Bronchial epithelial cell (primary cell): ENCODE data around the gene NPM1. TPM values are rescaled to one million over a fixed set of nuclear protein-coding genes. Genes with fewer than 3 reads are reported as not detected.
"Not testable (repeated sequence)": the region's sequence is repeated elsewhere in the genome, so short reads cannot be mapped to it uniquely, and the experiment has no call there.

Experiments used
- DNase-seq: peaks from one replicate; pipeline ENCODE4 v3.0.0-alpha.2; 2010; ENCODE audit warnings: low read depth
- FAIRE-seq: peaks from 2 replicates; lab custom pipeline; 2011; peaks lifted over from hg19 to GRCh38; lab: Jason Lieb, UNC
- H3K27me3 ChIP-seq: 2 replicates; pipeline ENCODE4 v1.5.1; 2011; ENCODE audit warnings: low read length; ENCODE audit not compliant: control insufficient read depth, insufficient read depth
- H3K36me3 ChIP-seq: 2 replicates; pipeline ENCODE4 v1.5.1; 2011; ENCODE audit warnings: low read length; ENCODE audit not compliant: control insufficient read depth, insufficient read depth
- H3K4me3 ChIP-seq: 2 replicates; pipeline ENCODE4 v1.5.1; 2011; ENCODE audit warnings: mild to moderate bottlenecking, low read depth, low read length, control low read depth
- CTCF ChIP-seq: IDR thresholded peaks from 2 replicates; pipeline ENCODE4 v1.5.1; 2011; ENCODE audit warnings: mild to moderate bottlenecking, moderate library complexity, low read length, control low read depth, inconsistent platforms; ENCODE audit not compliant: insufficient read depth, severe bottlenecking
- total RNA-seq: library from RNA; depleted of rRNA; stranded (reverse); fragments of >200 nt; gene quantifications from 2 replicates; pipeline ENCODE4 v1.2.1, GENCODE V29; 2014

Gene NPM1
- total RNA-seq, 1 donor from 2014 or later = 2,049 TPM

GRCh38 chr5:171351536-171352073 is 36.0 kb upstream of the NPM1 start:
- FAIRE-seq (no peak), DNase-seq (no peak)
- no peak overlapping the region for H3K4me3 ChIP-seq
- no peaks in the 10 kb centered on the region for H3K27me3 ChIP-seq
- no peak for TF ChIP-seq CTCF
- H3K36me3 ChIP-seq = no peaks in the 10 kb centered on the region

- no peak for FAIRE-seq
- H3K27me3 ChIP-seq = no peaks in the 10 kb centered on the region
- DNase-seq = no peak
- no peak for TF ChIP-seq CTCF
- H3K36me3 ChIP-seq = no peaks in the 10 kb centered on the region
- H3K4me3 ChIP-seq = no peak overlapping the region
Observed at GRCh38 chr5:171355302-171355724, 32.3 kb upstream of the NPM1 start.

GRCh38 chr5:171357843-171358242 is 29.8 kb upstream of the NPM1 start:
- no peak overlapping the region for H3K4me3 ChIP-seq
- FAIRE-seq = no peak
- no peaks in the 10 kb centered on the region for H3K27me3 ChIP-seq
- H3K36me3 ChIP-seq = no peaks in the 10 kb centered on the region
- no peak for TF ChIP-seq CTCF
- DNase-seq = no peak

- not testable (repeated sequence) for H3K4me3 ChIP-seq, FAIRE-seq, H3K36me3 ChIP-seq, H3K27me3 ChIP-seq, DNase-seq
Observed at GRCh38 chr5:171361151-171361550, 26.5 kb upstream of the NPM1 start.

GRCh38 chr5:171363249-171363648 is 24.4 kb upstream of the NPM1 start:
- DNase-seq, H3K27me3 ChIP-seq, H3K4me3 ChIP-seq, H3K36me3 ChIP-seq, FAIRE-seq: not testable (repeated sequence)

- no peak overlapping the region for H3K4me3 ChIP-seq
- FAIRE-seq (no peak), DNase-seq (no peak)
- H3K36me3 ChIP-seq = no peaks in the 10 kb centered on the region
- no peaks in the 10 kb centered on the region for H3K27me3 ChIP-seq
- TF ChIP-seq CTCF = no peak
Observed at GRCh38 chr5:171363846-171364245, 23.8 kb upstream of the NPM1 start.

- peak; percentile 21 for TF ChIP-seq CTCF
- DNase-seq (no peak), FAIRE-seq (no peak)
- Histone ChIP-seq H3K27me3 (no peaks in the 10 kb centered on the region), H3K36me3 (no peaks in the 10 kb centered on the region), H3K4me3 (no peak overlapping the region)
Observed at GRCh38 chr5:171365351-171365750, 22.3 kb upstream of the NPM1 start.
